ENCODE measurements around the gene DNAH12.
"Not testable (repeated sequence)": the region's sequence is repeated elsewhere in the genome, so short reads cannot be mapped to it uniquely, and the experiment has no call there.

Gene DNAH12

DNA sequence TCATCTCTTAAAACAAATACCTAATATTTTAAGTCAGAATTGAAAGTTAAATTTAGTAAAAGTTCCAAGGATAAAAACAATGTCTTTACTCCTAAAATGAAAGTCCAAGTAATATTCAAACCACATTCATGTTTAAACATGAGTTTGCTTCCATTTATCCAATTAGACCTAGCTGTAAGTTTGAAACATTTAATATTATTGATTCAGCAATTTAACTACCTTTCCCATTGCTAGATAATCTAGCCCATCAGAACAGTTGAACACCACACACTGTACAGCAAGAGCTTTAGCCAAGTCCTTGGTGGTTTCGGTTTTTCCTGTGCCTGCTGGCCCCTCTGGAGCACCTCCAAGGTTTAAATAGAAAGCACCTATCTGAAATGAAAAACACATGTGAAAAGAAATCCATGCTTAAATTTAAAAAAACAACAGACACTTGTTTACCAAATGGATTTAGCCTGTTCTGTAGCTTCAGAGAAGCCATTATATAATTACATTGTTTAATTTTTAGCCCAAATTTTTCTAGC is 97.8 kb downstream of the DNAH12 start:
- no peak overlapping the region for H3K4me3 ChIP-seq (ENCODE audit: low read depth in 1 of 2, low read length in 1 of 2)
- H3K27me3 ChIP-seq = no peaks in the 10 kb centered on the region
- H3K9me3 ChIP-seq = no peaks in the 10 kb centered on the region
- TF ChIP-seq, protein P1, sequence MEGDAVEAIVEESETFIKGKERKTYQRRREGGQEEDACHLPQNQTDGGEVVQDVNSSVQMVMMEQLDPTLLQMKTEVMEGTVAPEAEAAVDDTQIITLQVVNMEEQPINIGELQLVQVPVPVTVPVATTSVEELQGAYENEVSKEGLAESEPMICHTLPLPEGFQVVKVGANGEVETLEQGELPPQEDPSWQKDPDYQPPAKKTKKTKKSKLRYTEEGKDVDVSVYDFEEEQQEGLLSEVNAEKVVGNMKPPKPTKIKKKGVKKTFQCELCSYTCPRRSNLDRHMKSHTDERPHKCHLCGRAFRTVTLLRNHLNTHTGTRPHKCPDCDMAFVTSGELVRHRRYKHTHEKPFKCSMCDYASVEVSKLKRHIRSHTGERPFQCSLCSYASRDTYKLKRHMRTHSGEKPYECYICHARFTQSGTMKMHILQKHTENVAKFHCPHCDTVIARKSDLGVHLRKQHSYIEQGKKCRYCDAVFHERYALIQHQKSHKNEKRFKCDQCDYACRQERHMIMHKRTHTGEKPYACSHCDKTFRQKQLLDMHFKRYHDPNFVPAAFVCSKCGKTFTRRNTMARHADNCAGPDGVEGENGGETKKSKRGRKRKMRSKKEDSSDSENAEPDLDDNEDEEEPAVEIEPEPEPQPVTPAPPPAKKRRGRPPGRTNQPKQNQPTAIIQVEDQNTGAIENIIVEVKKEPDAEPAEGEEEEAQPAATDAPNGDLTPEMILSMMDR (IDR thresholded peaks at IDR 0.05) = no peak
- H3K4me1 ChIP-seq (ENCODE audit: control insufficient read depth in 1 of 2, insufficient read depth in 1 of 2, low read depth in 1 of 2, low read length in 1 of 2) = no peaks in the 10 kb centered on the region
- H3K27ac ChIP-seq = no peak overlapping the region
- H3K36me3 ChIP-seq = no peaks in the 10 kb centered on the region

DNA sequence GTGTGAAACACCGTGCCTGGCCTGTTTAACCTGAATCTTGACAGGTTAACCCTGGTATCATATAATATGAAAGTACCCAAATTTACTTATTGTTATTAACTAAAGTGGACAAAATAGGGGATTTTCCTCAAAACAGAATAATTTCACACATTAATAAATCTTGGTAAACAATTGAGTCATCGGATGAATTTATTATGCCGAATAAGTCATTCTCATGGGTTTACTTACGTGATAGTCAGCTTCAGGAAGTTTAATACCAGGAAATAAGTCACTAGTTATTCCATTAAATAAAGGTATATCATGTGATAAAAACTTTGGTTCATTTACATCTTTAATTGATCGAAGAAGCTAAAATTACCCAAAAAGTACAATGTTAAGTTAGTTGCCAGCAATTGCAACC is 99.7 kb downstream of the DNAH12 start:
- TF ChIP-seq, protein P1 (IDR thresholded peaks at IDR 0.05) = no peak
- no peaks in the 10 kb centered on the region for H3K4me1 ChIP-seq (ENCODE audit: control insufficient read depth in 1 of 2, insufficient read depth in 1 of 2, low read depth in 1 of 2, low read length in 1 of 2)

DNA sequence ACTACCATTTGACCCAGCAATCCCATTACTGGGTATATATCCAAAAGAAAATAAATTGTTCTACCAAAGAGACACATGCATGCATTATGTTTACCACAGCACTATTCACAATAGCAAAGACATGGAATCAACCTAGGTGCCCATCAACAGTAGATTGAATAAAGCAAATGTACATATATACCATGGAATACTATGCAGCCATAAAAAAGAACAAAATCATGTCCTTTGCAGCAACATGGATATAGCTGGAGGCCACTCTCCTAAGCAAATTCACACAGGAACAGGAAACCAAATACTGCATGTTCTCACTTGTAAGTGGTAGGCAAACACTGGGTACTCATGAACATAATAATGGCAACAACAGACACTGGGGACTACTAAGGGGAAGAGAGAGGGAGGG is 104.0 kb downstream of the DNAH12 start:
- not testable (repeated sequence) for H3K27me3 ChIP-seq; H3K36me3 ChIP-seq; H3K4me1 ChIP-seq (ENCODE audit: control insufficient read depth in 1 of 2, insufficient read depth in 1 of 2, low read depth in 1 of 2, low read length in 1 of 2); H3K4me3 ChIP-seq (ENCODE audit: low read depth in 1 of 2, low read length in 1 of 2); H3K27ac ChIP-seq; H3K9me3 ChIP-seq

More for the DNA sequence above, 99.7 kb downstream of the DNAH12 start:
- Histone ChIP-seq H3K27ac (no peak overlapping the region), H3K9me3 (no peaks in the 10 kb centered on the region), H3K4me3 (ENCODE audit: low read depth in 1 of 2, low read length in 1 of 2) (no peak overlapping the region), H3K36me3 (no peaks in the 10 kb centered on the region), H3K27me3 (no peaks in the 10 kb centered on the region)

DNA sequence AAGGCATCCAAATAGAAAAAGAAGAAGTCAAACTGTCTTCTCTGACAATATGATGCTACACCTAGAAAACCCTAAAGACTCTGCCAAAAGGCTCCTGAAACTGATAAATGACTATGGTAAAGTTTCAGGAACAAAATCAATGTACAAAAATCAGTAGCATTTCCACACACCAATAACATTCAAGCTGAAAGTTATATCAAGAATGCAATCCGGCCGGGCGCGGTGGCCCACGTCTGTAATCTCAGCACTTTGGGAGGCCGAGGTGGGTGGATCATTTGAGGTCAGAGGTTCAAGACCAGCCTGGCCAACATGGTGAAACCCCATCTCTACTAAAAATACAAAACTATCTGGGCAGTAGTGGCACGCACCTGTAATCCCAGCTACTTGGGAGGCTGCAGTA is 105.7 kb downstream of the DNAH12 start:
- H3K27me3 ChIP-seq; H3K9me3 ChIP-seq; H3K27ac ChIP-seq; H3K36me3 ChIP-seq; H3K4me3 ChIP-seq (ENCODE audit: low read depth in 1 of 2, low read length in 1 of 2); H3K4me1 ChIP-seq (ENCODE audit: control insufficient read depth in 1 of 2, insufficient read depth in 1 of 2, low read depth in 1 of 2, low read length in 1 of 2): not testable (repeated sequence)

DNA sequence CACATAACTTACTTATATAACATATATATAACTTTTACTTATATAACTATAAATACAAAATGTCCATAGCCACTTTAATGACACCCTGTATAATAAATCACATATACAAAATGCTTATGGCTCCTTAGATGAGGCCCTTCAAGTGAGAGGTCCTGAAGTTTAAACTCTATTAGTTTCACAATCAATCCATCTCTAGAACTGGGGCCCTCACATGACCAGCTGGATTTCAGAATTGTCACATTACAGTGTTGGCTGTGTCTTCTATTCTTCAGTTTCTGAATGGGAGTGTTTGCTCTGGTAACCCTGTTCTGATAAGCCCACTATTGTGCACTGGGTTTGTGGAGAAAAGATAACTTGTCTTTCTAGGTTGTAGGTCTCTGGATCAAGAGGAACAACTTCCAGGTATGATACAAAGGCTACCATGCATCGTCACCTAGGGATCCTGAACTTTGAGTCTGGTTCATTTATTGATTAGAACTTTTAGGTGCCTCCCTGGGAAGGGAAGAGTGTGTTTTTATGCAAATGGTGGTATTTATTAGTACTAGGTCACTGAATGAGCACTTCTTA is 107.9 kb downstream of the DNAH12 start:
- Histone ChIP-seq H3K9me3 (no peaks in the 10 kb centered on the region), H3K4me1 (ENCODE audit: control insufficient read depth in 1 of 2, insufficient read depth in 1 of 2, low read depth in 1 of 2, low read length in 1 of 2) (no peaks in the 10 kb centered on the region), H3K4me3 (ENCODE audit: low read depth in 1 of 2, low read length in 1 of 2) (no peak overlapping the region), H3K27ac (no peak overlapping the region), H3K36me3 (no peaks in the 10 kb centered on the region), H3K27me3 (no peaks in the 10 kb centered on the region)
- TF ChIP-seq, protein P1 (IDR thresholded peaks at IDR 0.05) = no peak

DNA sequence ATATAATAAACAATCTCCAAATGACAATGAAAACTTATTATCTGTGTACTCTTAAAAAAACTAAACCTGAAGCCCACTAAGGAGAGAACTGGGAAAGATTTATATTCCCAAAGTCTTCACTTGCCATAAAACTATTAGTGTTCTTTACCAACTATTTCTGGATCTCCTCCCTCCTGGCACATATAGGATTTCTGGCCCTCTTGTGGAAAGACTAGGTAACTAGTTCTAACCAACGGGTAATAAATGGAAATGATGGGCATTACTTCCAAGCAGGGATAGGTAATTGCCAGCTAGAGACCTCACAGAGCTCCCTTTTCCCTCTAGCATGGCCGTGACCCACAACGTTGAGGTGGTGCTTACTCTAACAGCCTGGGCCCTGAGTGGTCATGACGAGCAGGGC is 110.1 kb downstream of the DNAH12 start:
- TF ChIP-seq, protein P1 (IDR thresholded peaks at IDR 0.05) = no peak
- H3K9me3 ChIP-seq = no peaks in the 10 kb centered on the region
- no peaks in the 10 kb centered on the region for H3K27me3 ChIP-seq
- H3K27ac ChIP-seq = no peak overlapping the region
- H3K4me3 ChIP-seq (ENCODE audit: low read depth in 1 of 2, low read length in 1 of 2) = no peak overlapping the region
- H3K4me1 ChIP-seq (ENCODE audit: control insufficient read depth in 1 of 2, insufficient read depth in 1 of 2, low read depth in 1 of 2, low read length in 1 of 2) = no peaks in the 10 kb centered on the region
- H3K36me3 ChIP-seq = no peaks in the 10 kb centered on the region
